Fibroblast of lung (primary cell): ENCODE results near the gene TMEM109. TPM values are rescaled to one million over a fixed set of nuclear protein-coding genes. Genes with fewer than 3 reads are reported as not detected.

Experiments used
- DNase-seq, 2 donors: peaks; one replicate each; pipeline versions ENCODE4 v3.0.0 to v3.0.0-alpha.2; 2010; ENCODE audit warnings: low read depth in 2 of 2
- H2AFZ ChIP-seq: 2 replicates; pipeline ENCODE4 v1.5.1; 2012; ENCODE audit warnings: low read length, control low read depth, inconsistent platforms
- H3K27ac ChIP-seq: 2 replicates; pipeline ENCODE4 v1.5.1; 2011; ENCODE audit warnings: low read length, control low read depth; ENCODE audit not compliant: insufficient read depth
- H3K27me3 ChIP-seq: 2 replicates; pipeline ENCODE4 v1.5.1; 2011; ENCODE audit warnings: mild to moderate bottlenecking, low read length; ENCODE audit not compliant: control insufficient read depth, insufficient read depth
- H3K36me3 ChIP-seq: 2 replicates; pipeline ENCODE4 v1.5.1; 2011; ENCODE audit warnings: low read length; ENCODE audit not compliant: control insufficient read depth, insufficient read depth
- H3K4me1 ChIP-seq: 2 replicates; pipeline ENCODE4 v1.5.1; 2011; ENCODE audit warnings: low read length; ENCODE audit not compliant: control insufficient read depth, insufficient read depth; ENCODE audit errors: extremely low read depth
- H3K4me2 ChIP-seq: 2 replicates; pipeline ENCODE4 v1.5.1; 2011; ENCODE audit warnings: low read length, control low read depth; ENCODE audit not compliant: insufficient read depth; ENCODE audit errors: extremely low read depth
- H3K4me3 ChIP-seq, 4 experiments: fragments of 200-600 bp in 1 of 4; sonication (generic) in 1 of 4; replicated peaks in 1 of 4; 2 replicates each; pipeline ENCODE4 v1.5.1; 2011 to 2016; ENCODE audit warnings: low read length in 4 of 4, low read depth in 3 of 4, mild to moderate bottlenecking in 3 of 4, control low read depth in 2 of 4, inconsistent platforms in 1 of 4, mixed read lengths in 1 of 4; ENCODE audit not compliant: insufficient read depth in 1 of 4; ENCODE audit errors: control extremely low read depth in 1 of 4
- H3K79me2 ChIP-seq: 2 replicates; pipeline ENCODE4 v1.5.1; 2012; ENCODE audit warnings: mild to moderate bottlenecking, low read length, inconsistent platforms; ENCODE audit not compliant: control insufficient read depth, insufficient read depth
- H3K9ac ChIP-seq: 2 replicates; pipeline ENCODE4 v1.5.1; 2011; ENCODE audit warnings: mild to moderate bottlenecking, low read length, control low read depth; ENCODE audit not compliant: insufficient read depth
- H3K9me3 ChIP-seq: 2 replicates; pipeline ENCODE4 v1.5.1; 2012; ENCODE audit warnings: low read depth, low read length; ENCODE audit not compliant: control insufficient read depth, insufficient read depth
- H4K20me1 ChIP-seq: 2 replicates; pipeline ENCODE4 v1.5.1; 2011; ENCODE audit warnings: low read length; ENCODE audit not compliant: control insufficient read depth, insufficient read depth; ENCODE audit errors: extremely low read depth
- EZH2 ChIP-seq: IDR thresholded peaks from 2 replicates; pipeline ENCODE4 v1.5.1; 2012; ENCODE audit warnings: low read length, control low read depth, mild to moderate bottlenecking; ENCODE audit errors: missing control alignments
- polyA plus RNA-seq, 2 donors: library from polyadenylated mRNA; depleted of rRNA in 1 of 2; stranded (reverse) in 1 of 2; unstranded in 1 of 2; fragments of >200 nt; gene quantifications; 2 replicates each; pipeline ENCODE4 v1.2.1, GENCODE V29; 2011 to 2012; ENCODE audit warnings: missing spikeins in 1 of 2
- total RNA-seq: library from RNA; depleted of rRNA; stranded (reverse); fragments of >200 nt; gene quantifications from 2 replicates; pipeline ENCODE4 v1.2.1, GENCODE V29; 2014
- TF ChIP-seq, protein P1 (sequence below), 2 donors: IDR thresholded peaks in 1 of 2; conservative IDR thresholded peaks in 1 of 2; 1 replicate in 1 of 2; 2 replicates in 1 of 2; pipeline ENCODE4 v1.5.1; 2011 to 2012; ENCODE audit warnings: low read length in 2 of 2, control low read depth in 1 of 2, inconsistent platforms in 1 of 2, low read depth in 1 of 2, mild to moderate bottlenecking in 1 of 2

The TMEM109 gene
- total and polyA plus RNA-seq, 2 donors (not counting 1 experiment from before 2014, with no cell fraction given), result 21.5 to 34.9 TPM

DNA sequence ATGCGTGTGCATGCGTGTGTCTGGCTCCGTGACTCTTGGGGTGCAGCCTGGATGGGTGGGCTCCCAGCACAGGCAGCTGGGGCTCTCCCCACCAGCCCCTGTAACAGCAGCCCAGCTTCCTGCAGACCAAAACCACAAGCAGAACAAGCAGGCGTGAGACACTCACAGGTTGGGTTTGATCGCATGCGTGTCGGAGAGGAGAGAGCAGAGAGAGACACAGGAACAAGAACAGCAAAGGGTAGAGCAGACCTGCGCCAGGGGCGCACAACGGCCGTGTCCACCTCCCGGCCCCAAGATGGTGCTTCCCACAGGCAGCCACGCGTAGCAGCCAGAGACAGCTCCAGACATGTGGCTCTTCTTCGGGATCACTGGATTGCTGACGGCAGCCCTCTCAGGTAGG, 57.6 kb downstream of the TMEM109 start, which contains the start of gene CD6:
Gene CD6, plus strand, starts transcription at position 161 of the 400 bp plus-strand sequence. Its CDS starts 186 bp downstream, at position 347.
- Histone ChIP-seq H3K9me3 (no peaks in the 10 kb centered on the region), H3K4me1 (no peaks in the 10 kb centered on the region), H3K9ac (no peak within 1 kb of the TSS), H3K27ac (no peak within 1 kb of the TSS), H3K27me3 (peaks cover 3% of the 10 kb centered on the region), H2AFZ (no peak within 1 kb of the TSS), H3K79me2 (no peaks in the 10 kb centered on the region), H4K20me1 (no peaks in the 10 kb centered on the region), H3K4me3 (no peak within 1 kb of the TSS), H3K4me2 (no peak within 1 kb of the TSS), H3K36me3 (no peaks in the 10 kb centered on the region)
- TF ChIP-seq EZH2, result no peak
- TF ChIP-seq, protein P1, sequence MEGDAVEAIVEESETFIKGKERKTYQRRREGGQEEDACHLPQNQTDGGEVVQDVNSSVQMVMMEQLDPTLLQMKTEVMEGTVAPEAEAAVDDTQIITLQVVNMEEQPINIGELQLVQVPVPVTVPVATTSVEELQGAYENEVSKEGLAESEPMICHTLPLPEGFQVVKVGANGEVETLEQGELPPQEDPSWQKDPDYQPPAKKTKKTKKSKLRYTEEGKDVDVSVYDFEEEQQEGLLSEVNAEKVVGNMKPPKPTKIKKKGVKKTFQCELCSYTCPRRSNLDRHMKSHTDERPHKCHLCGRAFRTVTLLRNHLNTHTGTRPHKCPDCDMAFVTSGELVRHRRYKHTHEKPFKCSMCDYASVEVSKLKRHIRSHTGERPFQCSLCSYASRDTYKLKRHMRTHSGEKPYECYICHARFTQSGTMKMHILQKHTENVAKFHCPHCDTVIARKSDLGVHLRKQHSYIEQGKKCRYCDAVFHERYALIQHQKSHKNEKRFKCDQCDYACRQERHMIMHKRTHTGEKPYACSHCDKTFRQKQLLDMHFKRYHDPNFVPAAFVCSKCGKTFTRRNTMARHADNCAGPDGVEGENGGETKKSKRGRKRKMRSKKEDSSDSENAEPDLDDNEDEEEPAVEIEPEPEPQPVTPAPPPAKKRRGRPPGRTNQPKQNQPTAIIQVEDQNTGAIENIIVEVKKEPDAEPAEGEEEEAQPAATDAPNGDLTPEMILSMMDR (conservative IDR thresholded peaks at IDR 0.05 in 1 of 2, IDR thresholded peaks at IDR 0.05 in 1 of 2; ENCODE audit: low read depth in 1 of 2, low read length in 2 of 2), result no peak
- no peak for DNase-seq

- Histone ChIP-seq H3K36me3 (no peaks in the 10 kb centered on the region), H3K9me3 (no peaks in the 10 kb centered on the region), H3K9ac (no peak overlapping the region), H3K4me2 (no peak overlapping the region), H3K79me2 (no peaks in the 10 kb centered on the region), H2AFZ (no peak overlapping the region), H3K27me3 (no peaks in the 10 kb centered on the region), H3K4me1 (no peaks in the 10 kb centered on the region), H4K20me1 (no peaks in the 10 kb centered on the region), H3K4me3 (no peak overlapping the region), H3K27ac (no peak overlapping the region)
- no peak for DNase-seq
- TF ChIP-seq, protein P1 (conservative IDR thresholded peaks at IDR 0.05 in 1 of 2, IDR thresholded peaks at IDR 0.05 in 1 of 2; ENCODE audit: low read depth in 1 of 2, low read length in 2 of 2), result no peak
- TF ChIP-seq EZH2, result no peak
Observed at GRCh38 chr11:60972182-60973030, 58.4 kb downstream of the TMEM109 start.

Other genes with a start within 250 kb of the TMEM109 start
- not detected in 2 replicates for gene MS4A8, start 214.5 kb upstream of the TMEM109 start, total RNA-seq
- not detected in 2 replicates for gene MS4A8, start 214.5 kb upstream of the TMEM109 start, polyA plus RNA-seq
- gene MS4A18, start 189.4 kb upstream of the TMEM109 start, total RNA-seq, result not detected in 2 replicates
- gene MS4A18, start 189.4 kb upstream of the TMEM109 start, polyA plus RNA-seq, result not detected in 2 replicates
- not detected in 2 replicates for gene MS4A15, start 157.3 kb upstream of the TMEM109 start, total RNA-seq
- not detected in 2 replicates for gene MS4A15, start 157.3 kb upstream of the TMEM109 start, polyA plus RNA-seq
- gene MS4A10, start 128.8 kb upstream of the TMEM109 start, total RNA-seq, result not detected in 2 replicates
- gene MS4A10, start 128.8 kb upstream of the TMEM109 start, polyA plus RNA-seq, result not detected in 2 replicates
- 7.2 and 7.4 TPM in 2 replicates for gene CCDC86, start 72.0 kb upstream of the TMEM109 start, total RNA-seq
- 14.9 and 29.4 TPM in 2 replicates for gene CCDC86, start 72.0 kb upstream of the TMEM109 start, polyA plus RNA-seq
- gene PTGDR2, start 58.2 kb upstream of the TMEM109 start, total RNA-seq, result 0.26 and 0.33 TPM in 2 replicates
- 0.45 and 2.4 TPM in 2 replicates for gene PTGDR2, start 58.2 kb upstream of the TMEM109 start, polyA plus RNA-seq
- gene ZP1, start 46.6 kb upstream of the TMEM109 start, total RNA-seq, result under 0.01 TPM in 1 of 2 replicates, not detected in the other
- 0.62 TPM in 1 of 2 replicates, not detected in the other for gene ZP1, start 46.6 kb upstream of the TMEM109 start, polyA plus RNA-seq
- 34.7 and 37.7 TPM in 2 replicates for gene PRPF19, start 7.6 kb upstream of the TMEM109 start, total RNA-seq
- 32.6 and 55.6 TPM in 2 replicates for gene PRPF19, start 7.6 kb upstream of the TMEM109 start, polyA plus RNA-seq
- 13.2 and 20.8 TPM in 2 replicates for gene TMEM132A, start 10.3 kb downstream of the TMEM109 start, total RNA-seq
- 6.7 and 6.9 TPM in 2 replicates for gene TMEM132A, start 10.3 kb downstream of the TMEM109 start, polyA plus RNA-seq
- gene SLC15A3, start 38.0 kb downstream of the TMEM109 start, total RNA-seq, result 19.5 and 29.9 TPM in 2 replicates
- 5.8 and 10.5 TPM in 2 replicates for gene SLC15A3, start 38.0 kb downstream of the TMEM109 start, polyA plus RNA-seq
- gene CD6, start 57.5 kb downstream of the TMEM109 start, total RNA-seq, result not detected in 2 replicates
- gene CD6, start 57.5 kb downstream of the TMEM109 start, polyA plus RNA-seq, result not detected in 2 replicates
- gene CD5, start 188.3 kb downstream of the TMEM109 start, total RNA-seq, result not detected in 2 replicates
- gene CD5, start 188.3 kb downstream of the TMEM109 start, polyA plus RNA-seq, result not detected in 2 replicates
- gene VPS37C, start 247.3 kb downstream of the TMEM109 start, total RNA-seq, result 7.2 and 7.6 TPM in 2 replicates
- 9.9 and 10.7 TPM in 2 replicates for gene VPS37C, start 247.3 kb downstream of the TMEM109 start, polyA plus RNA-seq